ENCODE data around the gene TMUB1. TPM values are rescaled to one million over a fixed set of nuclear protein-coding genes. Genes with fewer than 3 reads are reported as not detected.

The TMUB1 gene
- total RNA-seq, 1 experiment from 2014 or later, result 43.8 TPM

- H3K27ac ChIP-seq (ENCODE audit: low read depth, low read length, poor library complexity, severe bottlenecking), result peak overlapping the region; percentile 45
- intact Hi-C loops (cut with micrococcal nuclease; ENCODE audit: unreplicated experiment), result loop anchor here (5.0 kb wide), 1 partner anchor 175 kb away; the partner anchor contains the start of gene CHPF2
- no peaks in the 10 kb centered on the region for H3K36me3 ChIP-seq (ENCODE audit: insufficient read depth, low read length, poor library complexity, severe bottlenecking)
- ChIA-PET CTCF (no interaction called here), POLR2A (ENCODE audit: low non-redundant PET) (no interaction called here)
- no peaks in the 10 kb centered on the region for H3K27me3 ChIP-seq (replicated peaks; ENCODE audit: insufficient read depth, low read depth, low read length, poor library complexity)
- no peak for DNase-seq (ENCODE audit: low spot score)
- no TSS peak for BruUV-seq (replicated peaks)
- no peaks in the 10 kb centered on the region for H3K9me3 ChIP-seq (ENCODE audit: low read depth, low read length, poor library complexity, severe bottlenecking)
- TF ChIP-seq CTCF (conservative IDR thresholded peaks at IDR 0.05; ENCODE audit: low read depth, low read length) (no peak), EZH2 (IDR thresholded peaks at IDR 0.05; ENCODE audit: borderline replicate concordance, low read depth, low read length, poor library complexity, severe bottlenecking) (no peak)
- H3K4me3 ChIP-seq (ENCODE audit: low read depth, low read length, poor library complexity, severe bottlenecking), result peak overlapping the region; percentile 99
- H3K4me1 ChIP-seq (ENCODE audit: insufficient read depth, low read length, poor library complexity, severe bottlenecking), result peaks cover 30% of the 10 kb centered on the region
Observed at GRCh38 chr7:151056666-151057505, 26.4 kb downstream of the TMUB1 start.

DNA sequence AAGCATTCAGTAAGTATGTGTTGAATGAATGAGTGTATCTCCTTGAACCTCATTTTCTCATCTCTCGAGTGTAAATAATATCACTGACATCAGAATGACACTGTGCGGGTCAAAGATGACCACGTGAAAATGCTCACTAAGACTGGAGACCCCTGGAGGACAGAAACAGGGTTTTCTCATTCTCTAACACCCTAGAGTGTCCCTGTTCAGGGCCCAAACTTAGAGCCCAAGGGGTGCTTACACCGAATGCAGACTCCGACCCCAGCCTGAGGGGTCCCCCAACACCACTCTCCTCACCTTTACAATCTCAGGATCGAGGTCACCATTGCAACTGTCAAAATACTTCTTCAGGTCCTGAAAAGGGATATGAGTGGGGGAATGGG lies 27.0 kb downstream of the TMUB1 start:
- no TSS peak for BruUV-seq (replicated peaks)
- no peak for DNase-seq (ENCODE audit: low spot score)
- no peak overlapping the region for H3K4me3 ChIP-seq (ENCODE audit: low read depth, low read length, poor library complexity, severe bottlenecking)

GRCh38 chr7:151053751-151054150 lies 29.5 kb downstream of the TMUB1 start:
- TF ChIP-seq EZH2 (IDR thresholded peaks at IDR 0.05; ENCODE audit: borderline replicate concordance, low read depth, low read length, poor library complexity, severe bottlenecking) (no peak), CTCF (conservative IDR thresholded peaks at IDR 0.05; ENCODE audit: low read depth, low read length) (no peak)
- no TSS peak for BruUV-seq (replicated peaks)
- Histone ChIP-seq H3K27me3 (replicated peaks; ENCODE audit: insufficient read depth, low read depth, low read length, poor library complexity) (no peaks in the 10 kb centered on the region), H3K27ac (ENCODE audit: low read depth, low read length, poor library complexity, severe bottlenecking) (no peak overlapping the region), H3K36me3 (ENCODE audit: insufficient read depth, low read length, poor library complexity, severe bottlenecking) (no peaks in the 10 kb centered on the region), H3K4me1 (ENCODE audit: insufficient read depth, low read length, poor library complexity, severe bottlenecking) (peaks cover 13% of the 10 kb centered on the region), H3K4me3 (ENCODE audit: low read depth, low read length, poor library complexity, severe bottlenecking) (no peak overlapping the region), H3K9me3 (ENCODE audit: low read depth, low read length, poor library complexity, severe bottlenecking) (no peaks in the 10 kb centered on the region)
- intact Hi-C loops (cut with micrococcal nuclease; ENCODE audit: unreplicated experiment), result no loop called here
- POLR2A ChIA-PET (ENCODE audit: low non-redundant PET), result no interaction called here
- no peak for DNase-seq (ENCODE audit: low spot score)
- CTCF ChIA-PET, result no interaction called here

More for the DNA sequence above, 27.0 kb downstream of the TMUB1 start:
- intact Hi-C loops (cut with micrococcal nuclease; ENCODE audit: unreplicated experiment), result loop anchor here (5.0 kb wide), 1 partner anchor 176 kb away; the partner anchor contains the start of gene CHPF2
- POLR2A ChIA-PET (ENCODE audit: low non-redundant PET), result no interaction called here
- CTCF ChIA-PET, result no interaction called here
- Histone ChIP-seq H3K27ac (ENCODE audit: low read depth, low read length, poor library complexity, severe bottlenecking) (no peak overlapping the region), H3K36me3 (ENCODE audit: insufficient read depth, low read length, poor library complexity, severe bottlenecking) (no peaks in the 10 kb centered on the region), H3K4me1 (ENCODE audit: insufficient read depth, low read length, poor library complexity, severe bottlenecking) (peaks cover 24% of the 10 kb centered on the region), H3K9me3 (ENCODE audit: low read depth, low read length, poor library complexity, severe bottlenecking) (no peaks in the 10 kb centered on the region), H3K27me3 (replicated peaks; ENCODE audit: insufficient read depth, low read depth, low read length, poor library complexity) (no peaks in the 10 kb centered on the region)
- TF ChIP-seq CTCF (conservative IDR thresholded peaks at IDR 0.05; ENCODE audit: low read depth, low read length) (no peak), EZH2 (IDR thresholded peaks at IDR 0.05; ENCODE audit: borderline replicate concordance, low read depth, low read length, poor library complexity, severe bottlenecking) (no peak)
